ENCODE data around the gene FGF22. TPM values are rescaled to one million over a fixed set of nuclear protein-coding genes. Genes with fewer than 3 reads are reported as not detected.
"Not testable (repeated sequence)": the region's sequence is repeated elsewhere in the genome, so short reads cannot be mapped to it uniquely, and the experiment has no call there.

Gene FGF22
- total and polyA plus RNA-seq, 2 experiments from 2014 or later = 0.70 TPM; not detected in 1

DNA sequence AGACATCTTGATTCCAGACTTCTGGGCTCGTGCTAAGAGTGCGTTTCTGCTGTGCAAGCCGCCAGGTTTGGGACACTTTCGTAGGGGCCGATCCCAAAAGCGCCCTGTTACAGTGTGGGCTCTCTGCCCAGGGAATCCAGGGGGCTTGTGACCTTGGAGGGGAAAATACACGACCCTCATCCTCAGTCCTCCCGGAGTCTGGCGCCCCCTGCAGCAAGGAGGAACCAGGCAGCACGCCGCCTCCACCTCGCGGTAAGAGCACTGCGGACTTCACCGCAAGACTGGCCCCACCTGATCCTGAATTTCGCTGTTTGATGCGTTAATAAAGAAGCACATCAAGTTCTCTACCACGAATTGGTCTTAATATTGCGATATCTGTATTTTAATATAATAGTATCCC lies 11.5 kb upstream of the FGF22 start:
- no peak for DNase-seq (ENCODE audit: low spot score)
- no peak overlapping the region for H3K4me3 ChIP-seq
- peaks cover 6% of the 10 kb centered on the region for H3K4me1 ChIP-seq (ENCODE audit: insufficient read depth)
- H3K4me2 ChIP-seq = no peak overlapping the region
- H2AFZ ChIP-seq = no peak overlapping the region
- peaks cover 34% of the 10 kb centered on the region for H3K79me2 ChIP-seq
- no peaks in the 10 kb centered on the region for H3K36me3 ChIP-seq (replicated peaks; ENCODE audit: insufficient read depth, low read depth)
- TF ChIP-seq EZH2 (IDR thresholded peaks at IDR 0.05; ENCODE audit: borderline replicate concordance) (no peak), EZH2phosphoT487 (IDR thresholded peaks at IDR 0.05; ENCODE audit: low read depth, severe bottlenecking, unreplicated experiment) (no peak)
- TF ChIP-seq, protein P1, sequence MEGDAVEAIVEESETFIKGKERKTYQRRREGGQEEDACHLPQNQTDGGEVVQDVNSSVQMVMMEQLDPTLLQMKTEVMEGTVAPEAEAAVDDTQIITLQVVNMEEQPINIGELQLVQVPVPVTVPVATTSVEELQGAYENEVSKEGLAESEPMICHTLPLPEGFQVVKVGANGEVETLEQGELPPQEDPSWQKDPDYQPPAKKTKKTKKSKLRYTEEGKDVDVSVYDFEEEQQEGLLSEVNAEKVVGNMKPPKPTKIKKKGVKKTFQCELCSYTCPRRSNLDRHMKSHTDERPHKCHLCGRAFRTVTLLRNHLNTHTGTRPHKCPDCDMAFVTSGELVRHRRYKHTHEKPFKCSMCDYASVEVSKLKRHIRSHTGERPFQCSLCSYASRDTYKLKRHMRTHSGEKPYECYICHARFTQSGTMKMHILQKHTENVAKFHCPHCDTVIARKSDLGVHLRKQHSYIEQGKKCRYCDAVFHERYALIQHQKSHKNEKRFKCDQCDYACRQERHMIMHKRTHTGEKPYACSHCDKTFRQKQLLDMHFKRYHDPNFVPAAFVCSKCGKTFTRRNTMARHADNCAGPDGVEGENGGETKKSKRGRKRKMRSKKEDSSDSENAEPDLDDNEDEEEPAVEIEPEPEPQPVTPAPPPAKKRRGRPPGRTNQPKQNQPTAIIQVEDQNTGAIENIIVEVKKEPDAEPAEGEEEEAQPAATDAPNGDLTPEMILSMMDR (IDR thresholded peaks at IDR 0.05; ENCODE audit: poor library complexity) = peak; percentile 26
- H4K20me1 ChIP-seq (ENCODE audit: insufficient read depth, poor library complexity, severe bottlenecking) = no peaks in the 10 kb centered on the region
- H3K27me3 ChIP-seq = no peaks in the 10 kb centered on the region
- no peaks in the 10 kb centered on the region for H3K9me2 ChIP-seq (replicated peaks; ENCODE audit: insufficient read depth)
- WGBS (ENCODE audit: low lambda C conversion rate, missing lambda C conversion rate) = 83% methylated on average over 19 of the region's 19 CpGs
- H3K27ac ChIP-seq = no peak overlapping the region
- H3K9me3 ChIP-seq (ENCODE audit: low read depth) = no peaks in the 10 kb centered on the region

DNA sequence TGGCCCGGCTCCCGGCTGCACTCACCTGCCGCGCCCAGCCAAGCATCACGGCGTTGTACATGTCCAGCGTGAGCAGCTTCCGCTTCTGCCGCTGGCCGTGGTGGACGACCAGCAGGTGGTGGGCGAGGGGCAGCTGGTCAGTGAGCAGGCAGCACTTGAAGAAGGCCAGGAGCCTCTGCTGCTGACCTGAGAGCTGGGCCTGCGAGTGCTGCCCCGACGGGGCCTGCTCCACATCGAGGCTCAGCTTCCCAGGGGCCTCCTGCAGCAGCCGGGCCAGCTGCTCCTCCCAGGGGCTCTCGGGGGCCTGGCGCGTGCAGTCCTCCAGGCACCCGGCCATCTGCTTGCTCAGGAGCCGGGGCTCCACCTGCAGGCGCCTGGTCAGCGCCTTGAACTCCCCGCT lies 10.2 kb upstream of the FGF22 start:
- H3K9me2 ChIP-seq (replicated peaks; ENCODE audit: insufficient read depth); H3K27me3 ChIP-seq; H3K4me2 ChIP-seq; H3K9me3 ChIP-seq (ENCODE audit: low read depth); H4K20me1 ChIP-seq (ENCODE audit: insufficient read depth, poor library complexity, severe bottlenecking); H3K27ac ChIP-seq; H3K36me3 ChIP-seq (replicated peaks; ENCODE audit: insufficient read depth, low read depth); H3K4me3 ChIP-seq; DNase-seq (ENCODE audit: low spot score); H2AFZ ChIP-seq: not testable (repeated sequence)
- peaks cover 12% of the 10 kb centered on the region for H3K4me1 ChIP-seq (ENCODE audit: insufficient read depth)
- 88% methylated on average over 25 of the region's 25 CpGs for WGBS (ENCODE audit: low lambda C conversion rate, missing lambda C conversion rate)
- peaks cover 39% of the 10 kb centered on the region for H3K79me2 ChIP-seq

DNA sequence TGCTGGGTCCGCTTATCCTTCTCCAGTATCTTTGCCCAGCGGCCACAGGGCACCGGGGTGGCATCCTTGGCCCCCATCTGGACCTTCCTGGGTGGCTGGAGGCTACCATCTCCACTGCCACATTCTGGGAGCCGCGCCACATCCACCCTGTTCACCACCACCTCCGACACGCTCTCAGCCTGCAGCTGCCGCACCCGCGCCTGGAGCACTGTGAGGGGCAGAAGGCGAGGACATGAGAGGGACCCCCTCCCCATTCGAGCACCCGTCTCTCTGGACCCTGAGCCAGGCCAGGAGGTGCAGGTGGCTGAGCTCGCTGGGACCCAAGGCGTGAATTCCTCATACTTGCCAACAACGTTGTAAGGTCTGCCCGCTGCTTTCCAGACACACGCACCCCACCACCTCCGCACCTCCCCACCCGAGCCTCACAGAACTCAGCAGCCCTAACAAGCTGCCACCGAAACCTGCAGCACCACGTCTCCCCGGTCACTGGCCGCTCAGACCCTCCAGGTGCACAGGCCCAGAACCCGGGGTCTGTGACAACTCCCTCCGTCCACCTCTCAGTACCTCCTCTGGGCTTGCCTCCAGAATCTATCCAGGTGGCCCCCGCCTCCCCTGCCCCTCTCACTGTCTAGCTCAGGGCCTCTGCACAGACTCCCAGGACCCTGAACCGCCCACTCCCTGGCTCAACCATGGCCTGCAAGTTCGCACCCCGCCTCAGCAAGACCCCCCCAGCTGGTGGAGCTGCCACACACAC lies 9.5 kb upstream of the FGF22 start:
- Histone ChIP-seq H3K4me3 (no peak overlapping the region), H3K79me2 (peaks cover 44% of the 10 kb centered on the region), H3K4me2 (no peak overlapping the region), H3K9me3 (ENCODE audit: low read depth) (no peaks in the 10 kb centered on the region), H3K27me3 (no peaks in the 10 kb centered on the region), H3K27ac (no peak overlapping the region), H4K20me1 (ENCODE audit: insufficient read depth, poor library complexity, severe bottlenecking) (no peaks in the 10 kb centered on the region), H3K4me1 (ENCODE audit: insufficient read depth) (peaks cover 12% of the 10 kb centered on the region), H2AFZ (no peak overlapping the region), H3K9me2 (replicated peaks; ENCODE audit: insufficient read depth) (no peaks in the 10 kb centered on the region), H3K36me3 (replicated peaks; ENCODE audit: insufficient read depth, low read depth) (no peaks in the 10 kb centered on the region)
- TF ChIP-seq, protein P1 (IDR thresholded peaks at IDR 0.05; ENCODE audit: poor library complexity) = no peak
- TF ChIP-seq EZH2 (IDR thresholded peaks at IDR 0.05; ENCODE audit: borderline replicate concordance) = no peak
- no peak for TF ChIP-seq EZH2phosphoT487 (IDR thresholded peaks at IDR 0.05; ENCODE audit: low read depth, severe bottlenecking, unreplicated experiment)
- 93% methylated on average over 30 of the region's 30 CpGs for WGBS (ENCODE audit: low lambda C conversion rate, missing lambda C conversion rate)
- no peak for DNase-seq (ENCODE audit: low spot score)

DNA sequence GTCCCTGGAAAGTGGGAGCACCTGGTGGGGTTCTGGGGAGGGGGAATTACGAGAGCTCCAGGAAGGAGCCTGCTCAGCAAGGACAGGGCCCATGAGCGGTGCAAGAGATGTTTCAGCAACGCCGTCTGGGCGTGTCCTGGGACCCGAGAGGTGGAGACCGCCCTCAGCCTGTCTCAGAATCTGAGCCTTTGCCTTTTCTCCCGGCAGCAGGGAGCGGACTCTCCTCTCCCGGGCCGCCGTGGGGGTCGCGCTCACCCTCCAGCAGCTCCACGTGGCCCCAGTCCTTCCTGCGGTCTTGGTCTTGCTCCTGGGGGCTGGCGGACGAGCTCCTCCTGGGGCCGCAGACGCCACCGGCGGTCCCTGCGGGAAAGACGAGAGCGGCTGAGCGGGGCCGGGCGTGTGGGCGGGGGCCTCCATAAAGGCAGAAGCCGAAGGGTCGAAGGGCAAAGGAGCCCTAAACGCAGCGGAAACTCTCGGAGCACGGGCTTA lies 7.1 kb upstream of the FGF22 start:
- Histone ChIP-seq H3K9me2 (replicated peaks; ENCODE audit: insufficient read depth) (no peaks in the 10 kb centered on the region), H3K27me3 (no peaks in the 10 kb centered on the region), H3K9me3 (ENCODE audit: low read depth) (no peaks in the 10 kb centered on the region), H3K27ac (peak overlapping the region; percentile 80), H3K79me2 (peaks cover 44% of the 10 kb centered on the region), H3K4me3 (peak overlapping the region; percentile 92), H3K4me2 (peak overlapping the region; percentile 97), H3K4me1 (ENCODE audit: insufficient read depth) (peaks cover 12% of the 10 kb centered on the region), H4K20me1 (ENCODE audit: insufficient read depth, poor library complexity, severe bottlenecking) (no peaks in the 10 kb centered on the region), H3K36me3 (replicated peaks; ENCODE audit: insufficient read depth, low read depth) (no peaks in the 10 kb centered on the region), H2AFZ (peak overlapping the region; percentile 57)
- no peak for TF ChIP-seq EZH2phosphoT487 (IDR thresholded peaks at IDR 0.05; ENCODE audit: low read depth, severe bottlenecking, unreplicated experiment)
- no peak for TF ChIP-seq EZH2 (IDR thresholded peaks at IDR 0.05; ENCODE audit: borderline replicate concordance)
- TF ChIP-seq, protein P1 (IDR thresholded peaks at IDR 0.05; ENCODE audit: poor library complexity) = no peak
- 2% methylated on average over 28 of the region's 35 CpGs for WGBS (ENCODE audit: low lambda C conversion rate, missing lambda C conversion rate)
- peak; percentile 75 for DNase-seq (ENCODE audit: low spot score)
